Neuronal stem cell (in vitro differentiated cells): ENCODE measurements around the gene PLAC1.

Source experiments
- DNase-seq: peaks from one replicate; pipeline ENCODE4 v3.0.0-alpha.2; 2013; ENCODE audit warnings: low spot score
- H2AFZ ChIP-seq: one replicate; pipeline ENCODE4 v1.6.1; 2013; ENCODE audit warnings: mild to moderate bottlenecking, low read length, inconsistent platforms
- H2AK5ac ChIP-seq: 2 replicates; pipeline ENCODE4 v1.6.1; 2013; ENCODE audit warnings: low read depth, mild to moderate bottlenecking, inconsistent platforms, low read length, moderate library complexity, mixed read lengths
- H2BK120ac ChIP-seq: 2 replicates; pipeline ENCODE4 v1.6.1; 2013; ENCODE audit warnings: low read depth, mild to moderate bottlenecking, inconsistent platforms, low read length, moderate library complexity, mixed read lengths
- H2BK12ac ChIP-seq: one replicate; pipeline ENCODE4 v1.6.1; 2013; ENCODE audit warnings: low read length, inconsistent platforms
- H2BK15ac ChIP-seq: 2 replicates; pipeline ENCODE4 v1.6.1; 2013; ENCODE audit warnings: mild to moderate bottlenecking, low read length, inconsistent platforms, mixed read lengths
- H2BK5ac ChIP-seq: one replicate; pipeline ENCODE4 v1.6.1; 2013; ENCODE audit warnings: inconsistent platforms, mild to moderate bottlenecking, low read length, moderate library complexity
- H3K14ac ChIP-seq: one replicate; pipeline ENCODE4 v1.6.1; 2013; ENCODE audit warnings: low read length, inconsistent platforms
- H3K18ac ChIP-seq: 2 replicates; pipeline ENCODE4 v1.6.1; 2013; ENCODE audit warnings: low read length, inconsistent platforms
- H3K23ac ChIP-seq: 2 replicates; pipeline ENCODE4 v1.6.1; 2013; ENCODE audit warnings: low read depth, mild to moderate bottlenecking, mixed read lengths, low read length, inconsistent platforms; ENCODE audit not compliant: poor library complexity
- H3K27ac ChIP-seq: replicated peaks from 3 replicates; pipeline ENCODE4 v1.5.1; 2013; ENCODE audit warnings: low read length, inconsistent platforms
- H3K27me3 ChIP-seq, 3 experiments: 2 replicates each; pipeline ENCODE4 v1.6.1; 2013; ENCODE audit warnings: low read length in 3 of 3, mild to moderate bottlenecking in 2 of 3, inconsistent platforms in 1 of 3, low read depth in 1 of 3, mixed read lengths in 1 of 3, moderate library complexity in 1 of 3; ENCODE audit not compliant: control insufficient read depth in 3 of 3, insufficient read depth in 3 of 3
- H3K36me3 ChIP-seq, 2 donors: replicated peaks in 1 of 2; 2 replicates each; pipeline ENCODE4 v1.6.1; 2013; ENCODE audit warnings: low read length in 2 of 2; ENCODE audit not compliant: control insufficient read depth in 2 of 2, insufficient read depth in 2 of 2
- H3K4ac ChIP-seq: 2 replicates; pipeline ENCODE4 v1.6.1; 2013; ENCODE audit warnings: inconsistent platforms, mild to moderate bottlenecking, low read length, moderate library complexity
- H3K4me1 ChIP-seq, 2 donors: 1 replicate in 1 of 2; 2 replicates in 1 of 2; pipeline ENCODE4 v1.6.1; 2013; ENCODE audit warnings: low read length in 2 of 2, low read depth in 1 of 2; ENCODE audit not compliant: control insufficient read depth in 2 of 2, insufficient read depth in 1 of 2
- H3K4me2 ChIP-seq: one replicate; pipeline ENCODE4 v1.6.1; 2013; ENCODE audit warnings: mild to moderate bottlenecking, low read length, inconsistent platforms; ENCODE audit not compliant: insufficient read depth, poor library complexity, severe bottlenecking
- H3K4me3 ChIP-seq, 2 donors: 2 replicates each; pipeline ENCODE4 v1.5.1; 2013; ENCODE audit warnings: low read length in 2 of 2, mild to moderate bottlenecking in 2 of 2, inconsistent platforms in 1 of 2, moderate library complexity in 1 of 2
- H3K79me1 ChIP-seq: one replicate; pipeline ENCODE4 v1.6.1; 2013; ENCODE audit warnings: low read depth, mild to moderate bottlenecking, inconsistent platforms, low read length, moderate library complexity
- H3K9ac ChIP-seq: one replicate; pipeline ENCODE4 v1.6.1; 2013; ENCODE audit warnings: mild to moderate bottlenecking, low read depth, low read length, inconsistent platforms; ENCODE audit not compliant: poor library complexity
- H3K9me3 ChIP-seq, 2 donors: replicated peaks in 1 of 2; 2 replicates each; pipeline versions ENCODE3 to v1.6.1; 2013; ENCODE audit warnings: low read length in 2 of 2, mild to moderate bottlenecking in 2 of 2, inconsistent platforms in 1 of 2, low read depth in 1 of 2, mixed read lengths in 1 of 2, moderate library complexity in 1 of 2; ENCODE audit not compliant: control insufficient read depth in 2 of 2, insufficient read depth in 1 of 2
- H4K8ac ChIP-seq: one replicate; pipeline ENCODE4 v1.6.1; 2013; ENCODE audit warnings: low read depth, mild to moderate bottlenecking, inconsistent platforms, low read length, moderate library complexity
- H4K91ac ChIP-seq: one replicate; pipeline ENCODE4 v1.6.1; 2013; ENCODE audit warnings: low read length, low read depth, mild to moderate bottlenecking, inconsistent platforms; ENCODE audit not compliant: poor library complexity
- WGBS, 2 donors: extraction: QIAGEN DNeasy Blood & Tissue Kit; methylation state at CpG; one replicate each; pipeline ENCODE4 v1.1.7; 2013; ENCODE audit warnings: missing lambda C conversion rate in 2 of 2, mixed read lengths in 1 of 2; ENCODE audit not compliant: insufficient read length in 2 of 2, insufficient replicate concordance in 1 of 2; ENCODE audit errors: extremely low coverage in 2 of 2; 5-methylcytosine and 5-hydroxymethylcytosine counted together

The PLAC1 gene

GRCh38 chrX:134679221-134679620 lies 20.9 kb upstream of the PLAC1 start:
- Histone ChIP-seq H2BK5ac (no peak overlapping the region), H3K4ac (no peak overlapping the region), H3K4me2 (no peak overlapping the region), H3K27ac (no peak overlapping the region), H2BK120ac (no peak overlapping the region), H3K9me3 (no peaks in the 10 kb centered on the region), H3K18ac (no peak overlapping the region), H3K4me1 (no peaks in the 10 kb centered on the region), H3K36me3 (no peaks in the 10 kb centered on the region), H2AK5ac (no peak overlapping the region), H3K9ac (no peak overlapping the region), H3K79me1 (no peaks in the 10 kb centered on the region), H4K91ac (no peak overlapping the region), H3K14ac (no peak overlapping the region), H3K4me3 (no peak overlapping the region), H3K23ac (no peak overlapping the region), H2BK15ac (no peak overlapping the region), H3K27me3 (peaks cover 0 to 15% (median 0%) of the 10 kb centered on the region in 3 experiments), H2AFZ (no peak overlapping the region), H2BK12ac (no peak overlapping the region), H4K8ac (no peak overlapping the region)
- WGBS, 2 donors = no CpG with 5 or more reads among the region's 5 CpGs
- DNase-seq = no peak

GRCh38 chrX:134677332-134677731 lies 19.1 kb upstream of the PLAC1 start:
- H3K4me3 ChIP-seq = no peak overlapping the region
- H4K8ac ChIP-seq = no peak overlapping the region
- no peaks in the 10 kb centered on the region for H3K9me3 ChIP-seq
- no peak overlapping the region for H3K4me2 ChIP-seq
- no peaks in the 10 kb centered on the region for H3K4me1 ChIP-seq
- H3K36me3 ChIP-seq = no peaks in the 10 kb centered on the region
- H3K18ac ChIP-seq = no peak overlapping the region
- no peak overlapping the region for H3K23ac ChIP-seq
- H2AFZ ChIP-seq = no peak overlapping the region
- H2BK120ac ChIP-seq = no peak overlapping the region
- H2BK5ac ChIP-seq = no peak overlapping the region
- WGBS, 2 donors = no CpG with 5 or more reads among the region's 4 CpGs
- H2BK15ac ChIP-seq = no peak overlapping the region
- no peaks in the 10 kb centered on the region for H3K79me1 ChIP-seq
- no peak overlapping the region for H2BK12ac ChIP-seq
- H3K27me3 ChIP-seq = peaks cover 0 to 19% (median 0%) of the 10 kb centered on the region in 3 experiments
- no peak overlapping the region for H3K27ac ChIP-seq
- DNase-seq = no peak
- H3K4ac ChIP-seq = no peak overlapping the region
- H3K14ac ChIP-seq = no peak overlapping the region
- no peak overlapping the region for H4K91ac ChIP-seq
- no peak overlapping the region for H3K9ac ChIP-seq
- no peak overlapping the region for H2AK5ac ChIP-seq

GRCh38 chrX:134676436-134676835 lies 18.2 kb upstream of the PLAC1 start:
- Histone ChIP-seq H2BK15ac (no peak overlapping the region), H3K4ac (no peak overlapping the region), H3K4me1 (no peaks in the 10 kb centered on the region), H3K4me2 (no peak overlapping the region), H4K8ac (no peak overlapping the region), H3K9me3 (no peaks in the 10 kb centered on the region), H3K18ac (no peak overlapping the region), H3K79me1 (no peaks in the 10 kb centered on the region), H2AFZ (no peak overlapping the region), H3K36me3 (no peaks in the 10 kb centered on the region), H2BK120ac (no peak overlapping the region), H3K27me3 (peaks cover 0 to 19% (median 0%) of the 10 kb centered on the region in 3 experiments), H3K9ac (no peak overlapping the region), H2AK5ac (no peak overlapping the region), H2BK12ac (no peak overlapping the region), H3K23ac (no peak overlapping the region), H3K4me3 (no peak overlapping the region), H3K27ac (no peak overlapping the region), H2BK5ac (no peak overlapping the region), H3K14ac (no peak overlapping the region), H4K91ac (no peak overlapping the region)
- DNase-seq = no peak
- no CpG with 5 or more reads among the region's 2 CpGs for WGBS, 2 donors

GRCh38 chrX:134673123-134673522 lies 14.9 kb upstream of the PLAC1 start:
- H3K4me3 ChIP-seq = no peak overlapping the region
- no peak overlapping the region for H4K91ac ChIP-seq
- no peak overlapping the region for H2AFZ ChIP-seq
- H4K8ac ChIP-seq = no peak overlapping the region
- DNase-seq = no peak
- no peak overlapping the region for H2BK5ac ChIP-seq
- no peak overlapping the region for H3K4me2 ChIP-seq
- no peak overlapping the region for H3K18ac ChIP-seq
- no peak overlapping the region for H2AK5ac ChIP-seq
- no peak overlapping the region for H2BK120ac ChIP-seq
- no peak overlapping the region for H3K4ac ChIP-seq
- no peaks in the 10 kb centered on the region for H3K79me1 ChIP-seq
- H3K36me3 ChIP-seq = no peaks in the 10 kb centered on the region
- H3K4me1 ChIP-seq = peaks cover 0 to 3% of the 10 kb centered on the region in 2 donors
- H3K27me3 ChIP-seq = peaks cover 0 to 8% (median 0%) of the 10 kb centered on the region in 3 experiments
- H3K27ac ChIP-seq = no peak overlapping the region
- no peak overlapping the region for H3K9ac ChIP-seq
- no peak overlapping the region for H2BK15ac ChIP-seq
- H2BK12ac ChIP-seq = no peak overlapping the region
- H3K23ac ChIP-seq = no peak overlapping the region
- H3K14ac ChIP-seq = no peak overlapping the region
- H3K9me3 ChIP-seq = no peaks in the 10 kb centered on the region
